Right ventricle myocardium superior (tissue), 1 donor: ENCODE data around the gene ADH4. TPM values are rescaled to one million over a fixed set of nuclear protein-coding genes. Genes with fewer than 3 reads are reported as not detected.
A peak's percentile ranks its signal among the peaks of the same experiment; 100 is the strongest.
"Not testable (repeated sequence)": the region's sequence is repeated elsewhere in the genome, so short reads cannot be mapped to it uniquely, and the experiment has no call there.

Experiments used
- ATAC-seq: fragments of 200-7000 bp; cut with Tn5 transposase; one replicate; pipeline ENCODE4 v1.9.1; 2020; ENCODE audit warnings: mild to moderate bottlenecking; ENCODE audit not compliant: poor library complexity
- DNase-seq: peaks from one replicate; pipeline ENCODE4 v3.0.0-alpha.2; 2020
- intact Hi-C: fragments of 100-400 bp; cut with DNase I; formaldehyde crosslinking; loops from one replicate; pipeline ENCODE4 v1.11.2; 2022
- total RNA-seq: library from RNA; stranded (reverse); fragmentation: NEBNext Ultra II Directional; extraction: Animal tissue kit (Norgen Biotek cat#: 25700); gene quantifications from one replicate; pipeline ENCODE4 v1.2.1, GENCODE V29; 2021
- donor health status: DM: no; HTN: yes; CAD: no; lungs with severe emphysema.

Gene ADH4
- total RNA-seq, 1 donor from 2014 or later = not detected

- ATAC-seq = no peak
Observed at GRCh38 chr4:99090481-99091215, 53.4 kb downstream of the ADH4 start.

GRCh38 chr4:99088481-99089365 is 55.4 kb downstream of the ADH4 start, which contains the start of gene ADH5:
TSS of gene ADH5 (minus strand) at chr4:99088788. CDS start at chr4:99088700, 88 bp downstream.
- DNase-seq (peak; percentile 94), ATAC-seq (peak; percentile 99)
- intact Hi-C loops = loop anchor here (10.0 kb wide), 1 partner anchor 164 kb away; the partner anchor contains the start of gene EIF4E

More at GRCh38 chr4:99090481-99091215, 53.4 kb downstream of the ADH4 start:
- intact Hi-C loops = no loop called here
- DNase-seq = no peak

GRCh38 chr4:99088023-99088449 is 56.1 kb downstream of the ADH4 start:
- intact Hi-C loops = loop anchor here (10.0 kb wide), 1 partner anchor 163 kb away; the partner anchor contains the start of gene EIF4E
- peak; percentile 81 for DNase-seq
- peak; percentile 83 for ATAC-seq

GRCh38 chr4:99084595-99084994 is 59.5 kb downstream of the ADH4 start:
- DNase-seq (no peak), ATAC-seq (no peak)
- intact Hi-C loops = loop anchor here (10.0 kb wide), 1 partner anchor 160 kb away; the partner anchor contains the start of gene EIF4E

- intact Hi-C loops = loop anchor here (10.0 kb wide), 1 partner anchor 157 kb away; the partner anchor contains the start of gene EIF4E
- ATAC-seq (no peak), DNase-seq (no peak)
Observed at GRCh38 chr4:99082192-99082591, 61.9 kb downstream of the ADH4 start.

GRCh38 chr4:99080869-99081268 is 63.2 kb downstream of the ADH4 start:
- intact Hi-C loops = loop anchor here (10.0 kb wide), 1 partner anchor 156 kb away; the partner anchor contains the start of gene EIF4E
- not testable (repeated sequence) for DNase-seq, ATAC-seq

- intact Hi-C loops = loop anchor here (10.0 kb wide), 1 partner anchor 155 kb away; the partner anchor contains the start of gene EIF4E
- no peak for DNase-seq
- ATAC-seq = no peak
Observed at GRCh38 chr4:99079625-99080295, 64.3 kb downstream of the ADH4 start.

- DNase-seq = no peak
- intact Hi-C loops = no loop called here
- ATAC-seq = peak; percentile 30
Observed at GRCh38 chr4:99078931-99079624, 65.0 kb downstream of the ADH4 start.

- ATAC-seq = no peak
- intact Hi-C loops = no loop called here
Observed at GRCh38 chr4:99078336-99078735, 65.8 kb downstream of the ADH4 start.

GRCh38 chr4:99077177-99077576 is 66.9 kb downstream of the ADH4 start:
- intact Hi-C loops = no loop called here
- ATAC-seq (peak; percentile 51), DNase-seq (no peak)

More at GRCh38 chr4:99078336-99078735, 65.8 kb downstream of the ADH4 start:
- no peak for DNase-seq

- ATAC-seq (peak; percentile 40), DNase-seq (no peak)
- intact Hi-C loops = no loop called here
Observed at GRCh38 chr4:99076292-99076976, 67.7 kb downstream of the ADH4 start.

- intact Hi-C loops = no loop called here
- ATAC-seq = no peak
Observed at GRCh38 chr4:99074816-99075215, 69.3 kb downstream of the ADH4 start.

More at GRCh38 chr4:99074816-99075215, 69.3 kb downstream of the ADH4 start:
- no peak for DNase-seq

Other genes with a start within 250 kb of the ADH4 start
- 50.3 TPM for gene EIF4E, start 215.2 kb downstream of the ADH4 start, total RNA-seq
- 57.5 TPM for gene METAP1, start 148.6 kb downstream of the ADH4 start, total RNA-seq
- 197 TPM for gene ADH5, start 55.5 kb downstream of the ADH4 start, total RNA-seq
- gene ADH6, start 74.9 kb upstream of the ADH4 start, total RNA-seq = not detected
- 0.83 TPM for gene ADH1A, start 146.7 kb upstream of the ADH4 start, total RNA-seq
- 157 TPM for gene ADH1B, start 177.1 kb upstream of the ADH4 start, total RNA-seq
- gene ADH1C, start 208.4 kb upstream of the ADH4 start, total RNA-seq = 6.9 TPM